ENCODE measurements around the gene PLIN3.

DNA sequence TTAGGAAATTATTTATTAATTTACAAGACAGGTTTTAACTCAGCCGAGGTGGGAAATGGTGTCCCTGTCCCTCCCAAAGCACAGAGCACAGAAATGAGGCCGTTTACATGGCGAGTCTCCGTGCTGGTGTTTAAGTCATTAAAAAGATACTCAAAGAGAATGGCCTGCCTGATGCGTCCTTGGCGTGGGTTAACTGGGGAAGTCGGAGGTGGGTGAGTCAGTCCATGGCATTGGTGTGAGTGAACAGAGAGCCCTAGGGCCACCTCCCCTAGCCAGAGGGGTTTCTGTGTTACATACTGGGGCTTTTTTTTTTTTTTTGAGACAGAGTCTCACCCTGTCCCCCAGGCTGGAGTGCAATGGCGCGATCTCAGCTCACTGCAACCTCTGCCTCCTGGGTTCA is 72.1 kb downstream of the PLIN3 start:
- TF ChIP-seq, protein P1, sequence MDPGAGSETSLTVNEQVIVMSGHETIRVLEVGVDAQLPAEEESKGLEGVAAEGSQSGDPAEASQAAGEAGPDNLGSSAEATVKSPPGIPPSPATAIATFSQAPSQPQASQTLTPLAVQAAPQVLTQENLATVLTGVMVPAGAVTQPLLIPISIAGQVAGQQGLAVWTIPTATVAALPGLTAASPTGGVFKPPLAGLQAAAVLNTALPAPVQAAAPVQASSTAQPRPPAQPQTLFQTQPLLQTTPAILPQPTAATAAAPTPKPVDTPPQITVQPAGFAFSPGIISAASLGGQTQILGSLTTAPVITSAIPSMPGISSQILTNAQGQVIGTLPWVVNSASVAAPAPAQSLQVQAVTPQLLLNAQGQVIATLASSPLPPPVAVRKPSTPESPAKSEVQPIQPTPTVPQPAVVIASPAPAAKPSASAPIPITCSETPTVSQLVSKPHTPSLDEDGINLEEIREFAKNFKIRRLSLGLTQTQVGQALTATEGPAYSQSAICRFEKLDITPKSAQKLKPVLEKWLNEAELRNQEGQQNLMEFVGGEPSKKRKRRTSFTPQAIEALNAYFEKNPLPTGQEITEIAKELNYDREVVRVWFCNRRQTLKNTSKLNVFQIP (CRISPR knock-in tag; IDR thresholded peaks at IDR 0.05; ENCODE audit: borderline replicate concordance, low read depth) = no peak
- TF ChIP-seq ZFP30 (CRISPR knock-in tag; IDR thresholded peaks at IDR 0.05) (no peak), TCF4 (CRISPR knock-in tag; IDR thresholded peaks at IDR 0.05; ENCODE audit: borderline replicate concordance) (no peak), ARNTL (CRISPR knock-in tag; IDR thresholded peaks at IDR 0.05; ENCODE audit: borderline replicate concordance, low read depth) (no peak), GLIS3 (CRISPR knock-in tag; IDR thresholded peaks at IDR 0.05) (no peak), BACH2 (CRISPR knock-in tag; IDR thresholded peaks at IDR 0.05; ENCODE audit: borderline replicate concordance) (no peak), TOX (CRISPR knock-in tag; IDR thresholded peaks at IDR 0.05; ENCODE audit: borderline replicate concordance) (no peak), RARB (CRISPR knock-in tag; IDR thresholded peaks at IDR 0.05) (no peak), ZFP3 (CRISPR knock-in tag; IDR thresholded peaks at IDR 0.05) (no peak), PPARA (CRISPR knock-in tag; IDR thresholded peaks at IDR 0.05; ENCODE audit: borderline replicate concordance) (no peak), ZNF565 (CRISPR knock-in tag; conservative IDR thresholded peaks at IDR 0.05; ENCODE audit: low read depth) (no peak), CSDC2 (CRISPR knock-in tag; IDR thresholded peaks at IDR 0.05) (no peak)
- TF ChIP-seq, protein P2, sequence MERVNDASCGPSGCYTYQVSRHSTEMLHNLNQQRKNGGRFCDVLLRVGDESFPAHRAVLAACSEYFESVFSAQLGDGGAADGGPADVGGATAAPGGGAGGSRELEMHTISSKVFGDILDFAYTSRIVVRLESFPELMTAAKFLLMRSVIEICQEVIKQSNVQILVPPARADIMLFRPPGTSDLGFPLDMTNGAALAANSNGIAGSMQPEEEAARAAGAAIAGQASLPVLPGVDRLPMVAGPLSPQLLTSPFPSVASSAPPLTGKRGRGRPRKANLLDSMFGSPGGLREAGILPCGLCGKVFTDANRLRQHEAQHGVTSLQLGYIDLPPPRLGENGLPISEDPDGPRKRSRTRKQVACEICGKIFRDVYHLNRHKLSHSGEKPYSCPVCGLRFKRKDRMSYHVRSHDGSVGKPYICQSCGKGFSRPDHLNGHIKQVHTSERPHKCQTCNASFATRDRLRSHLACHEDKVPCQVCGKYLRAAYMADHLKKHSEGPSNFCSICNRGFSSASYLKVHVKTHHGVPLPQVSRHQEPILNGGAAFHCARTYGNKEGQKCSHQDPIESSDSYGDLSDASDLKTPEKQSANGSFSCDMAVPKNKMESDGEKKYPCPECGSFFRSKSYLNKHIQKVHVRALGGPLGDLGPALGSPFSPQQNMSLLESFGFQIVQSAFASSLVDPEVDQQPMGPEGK (CRISPR knock-in tag; IDR thresholded peaks at IDR 0.05; ENCODE audit: borderline replicate concordance) = no peak
- TF ChIP-seq, protein P3, sequence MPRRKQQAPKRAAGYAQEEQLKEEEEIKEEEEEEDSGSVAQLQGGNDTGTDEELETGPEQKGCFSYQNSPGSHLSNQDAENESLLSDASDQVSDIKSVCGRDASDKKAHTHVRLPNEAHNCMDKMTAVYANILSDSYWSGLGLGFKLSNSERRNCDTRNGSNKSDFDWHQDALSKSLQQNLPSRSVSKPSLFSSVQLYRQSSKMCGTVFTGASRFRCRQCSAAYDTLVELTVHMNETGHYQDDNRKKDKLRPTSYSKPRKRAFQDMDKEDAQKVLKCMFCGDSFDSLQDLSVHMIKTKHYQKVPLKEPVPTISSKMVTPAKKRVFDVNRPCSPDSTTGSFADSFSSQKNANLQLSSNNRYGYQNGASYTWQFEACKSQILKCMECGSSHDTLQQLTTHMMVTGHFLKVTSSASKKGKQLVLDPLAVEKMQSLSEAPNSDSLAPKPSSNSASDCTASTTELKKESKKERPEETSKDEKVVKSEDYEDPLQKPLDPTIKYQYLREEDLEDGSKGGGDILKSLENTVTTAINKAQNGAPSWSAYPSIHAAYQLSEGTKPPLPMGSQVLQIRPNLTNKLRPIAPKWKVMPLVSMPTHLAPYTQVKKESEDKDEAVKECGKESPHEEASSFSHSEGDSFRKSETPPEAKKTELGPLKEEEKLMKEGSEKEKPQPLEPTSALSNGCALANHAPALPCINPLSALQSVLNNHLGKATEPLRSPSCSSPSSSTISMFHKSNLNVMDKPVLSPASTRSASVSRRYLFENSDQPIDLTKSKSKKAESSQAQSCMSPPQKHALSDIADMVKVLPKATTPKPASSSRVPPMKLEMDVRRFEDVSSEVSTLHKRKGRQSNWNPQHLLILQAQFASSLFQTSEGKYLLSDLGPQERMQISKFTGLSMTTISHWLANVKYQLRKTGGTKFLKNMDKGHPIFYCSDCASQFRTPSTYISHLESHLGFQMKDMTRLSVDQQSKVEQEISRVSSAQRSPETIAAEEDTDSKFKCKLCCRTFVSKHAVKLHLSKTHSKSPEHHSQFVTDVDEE (CRISPR knock-in tag; IDR thresholded peaks at IDR 0.05) = no peak

All from SK-N-SH treated with all-trans-retinoic acid at 6 μM for 48 hours (cell line).